H54 (cell line): ENCODE results near the gene TEX38.
"Not testable (repeated sequence)": the region's sequence is repeated elsewhere in the genome, so short reads cannot be mapped to it uniquely, and the experiment has no call there.

ENCODE experiments used
- DNase-seq: peaks from one replicate; pipeline ENCODE4 v3.0.0; 2011; ENCODE audit warnings: low spot score, mixed read lengths; ENCODE audit not compliant: insufficient read length
- FAIRE-seq: peaks from 3 replicates; lab custom pipeline; 2011; peaks lifted over from hg19 to GRCh38; lab: Jason Lieb, UNC
- POLR2A ChIP-seq: IDR thresholded peaks from 2 replicates; pipeline ENCODE4 v1.6.1; 2011; ENCODE audit warnings: low read depth, mild to moderate bottlenecking, low read length

TEX38 gene

GRCh38 chr1:46687921-46688509 lies 16.4 kb downstream of the TEX38 start:
- no peak for TF ChIP-seq POLR2A
- DNase-seq (no peak), FAIRE-seq (no peak)

- no peak for FAIRE-seq
- no peak for TF ChIP-seq POLR2A
- DNase-seq: no peak
These were observed 17.7 kb downstream of the TEX38 start for GRCh38 chr1:46689356-46689755.

- FAIRE-seq (no peak), DNase-seq (no peak)
- no peak for TF ChIP-seq POLR2A
These were observed 18.2 kb downstream of the TEX38 start for GRCh38 chr1:46689897-46690296.

GRCh38 chr1:46690931-46691421 lies 19.3 kb downstream of the TEX38 start:
- no peak for TF ChIP-seq POLR2A
- DNase-seq (no peak), FAIRE-seq (no peak)

GRCh38 chr1:46691997-46692790 lies 20.5 kb downstream of the TEX38 start:
- FAIRE-seq (no peak), DNase-seq (no peak)
- TF ChIP-seq POLR2A: no peak

GRCh38 chr1:46692811-46693770 lies 21.4 kb downstream of the TEX38 start:
- FAIRE-seq (no peak), DNase-seq (no peak)
- no peak for TF ChIP-seq POLR2A

- not testable (repeated sequence) for FAIRE-seq, DNase-seq
These were observed 23.0 kb downstream of the TEX38 start for GRCh38 chr1:46694676-46695075.

- DNase-seq: no peak
These were observed 25.4 kb downstream of the TEX38 start for GRCh38 chr1:46697053-46697452.

GRCh38 chr1:46699666-46700065 lies 28.0 kb downstream of the TEX38 start:
- no peak for DNase-seq
- no peak for FAIRE-seq
- no peak for TF ChIP-seq POLR2A

More at GRCh38 chr1:46697053-46697452, 25.4 kb downstream of the TEX38 start:
- TF ChIP-seq POLR2A: no peak
- no peak for FAIRE-seq

GRCh38 chr1:46703927-46704641 lies 32.4 kb downstream of the TEX38 start:
- DNase-seq (no peak), FAIRE-seq (no peak)
- TF ChIP-seq POLR2A: no peak

GRCh38 chr1:46705408-46705807 lies 33.8 kb downstream of the TEX38 start:
- no peak for TF ChIP-seq POLR2A
- FAIRE-seq (peak; percentile 30), DNase-seq (no peak)

- TF ChIP-seq POLR2A: no peak
- FAIRE-seq: no peak
- no peak for DNase-seq
These were observed 36.5 kb downstream of the TEX38 start for GRCh38 chr1:46708121-46708520.

- DNase-seq (no peak), FAIRE-seq (no peak)
- no peak for TF ChIP-seq POLR2A
These were observed 43.3 kb downstream of the TEX38 start for GRCh38 chr1:46714976-46715375.
